K562 (cell line): ENCODE results near the gene KCNQ2. TPM values are rescaled to one million over a fixed set of nuclear protein-coding genes. Genes with fewer than 3 reads are reported as not detected.

Experiments used
- ATAC-seq: fragments of 200-7000 bp; cut with Tn5 transposase; 3 replicates; pipeline ENCODE4 v1.9.1; 2020; ENCODE audit warnings: moderate library complexity
- BruUV-seq: library from RNA; stranded (reverse); fragments of 400-500 nt; replicated peaks from 2 replicates; lab custom pipeline; 2021; lab: Mats Ljungman, UMichigan
- CTCF ChIA-PET: fragments of 300-600 bp; formaldehyde crosslinking; extraction: SDS; loops from one replicate; lab custom pipeline; 2021; ENCODE audit warnings: low intra/inter-chr PET ratio; lab: Yijun Ruan, JAX
- POLR2A ChIA-PET: fragments of 300-600, 350-650 bp; sonication (Branson Sonifier 250); formaldehyde crosslinking; extraction: SDS; loops from one replicate; lab custom pipeline; 2021; ENCODE audit warnings: antibody characterized with exemption, inconsistent platforms; lab: Yijun Ruan, JAX
- DNase-seq, 4 experiments: peaks; one replicate each; pipeline versions ENCODE4 v3.0.0 to v3.0.0-alpha.2; 2011 to 2018; ENCODE audit warnings: low spot score in 3 of 4, mixed read lengths in 3 of 4; ENCODE audit errors: extremely low read depth in 1 of 4
- FAIRE-seq: peaks from 2 replicates; lab custom pipeline; 2011; peaks lifted over from hg19 to GRCh38; lab: Jason Lieb, UNC
- H2AFZ ChIP-seq: 2 replicates; pipeline ENCODE4 v1.6.0; 2011; ENCODE audit warnings: low read depth, low read length, control low read depth, inconsistent platforms
- H3K27ac ChIP-seq: fragments of 200-600 bp; 3 replicates; pipeline ENCODE4 v1.8.0; 2011; ENCODE audit warnings: low read depth, mild to moderate bottlenecking, control low read depth, inconsistent platforms, low read length, moderate library complexity, mixed read lengths; ENCODE audit errors: extremely low read depth
- H3K27me3 ChIP-seq, 2 experiments: fragments of 300-600 bp in 1 of 2; 2 replicates in 1 of 2; 3 replicates in 1 of 2; pipeline versions ENCODE4 v1.6.0 to v1.8.0; 2011; ENCODE audit warnings: inconsistent platforms in 2 of 2, low read length in 2 of 2, mild to moderate bottlenecking in 1 of 2, mixed read lengths in 1 of 2, moderate library complexity in 1 of 2; ENCODE audit not compliant: control insufficient read depth in 2 of 2, insufficient read depth in 2 of 2
- H3K36me3 ChIP-seq: fragments of 300-600 bp; 3 replicates; pipeline ENCODE4 v1.8.0; 2011; ENCODE audit warnings: mild to moderate bottlenecking, low read length, inconsistent platforms; ENCODE audit not compliant: control insufficient read depth, insufficient read depth
- H3K4me1 ChIP-seq, 2 experiments: fragments of 200-600 bp in 1 of 2; replicated peaks in 1 of 2; 2 replicates in 1 of 2; 3 replicates in 1 of 2; pipeline versions ENCODE4 v1.5.1 to v1.8.0; 2011; ENCODE audit warnings: inconsistent platforms in 2 of 2, low read length in 2 of 2, mild to moderate bottlenecking in 1 of 2, mixed read lengths in 1 of 2, moderate library complexity in 1 of 2; ENCODE audit not compliant: control insufficient read depth in 2 of 2, insufficient read depth in 2 of 2
- H3K4me2 ChIP-seq: 2 replicates; pipeline ENCODE4 v1.6.1; 2011; ENCODE audit warnings: low read length, control low read depth, inconsistent platforms, mixed read lengths; ENCODE audit not compliant: insufficient read depth
- H3K4me3 ChIP-seq: fragments of 200-600 bp; sonication (generic), shearing (Covaris generic); 2 replicates; pipeline ENCODE4 v1.5.1; 2016; ENCODE audit warnings: control low read depth, inconsistent platforms
- H3K79me2 ChIP-seq: fragments of 200-600 bp; 3 replicates; pipeline ENCODE4 v1.8.0; 2011; ENCODE audit warnings: low read length, inconsistent platforms; ENCODE audit not compliant: control insufficient read depth, insufficient read depth
- H3K9ac ChIP-seq, 2 experiments: 2 replicates each; pipeline versions ENCODE4 v1.6.0 to v1.6.1; 2011; ENCODE audit warnings: low read depth in 2 of 2, low read length in 2 of 2, control low read depth in 1 of 2, inconsistent platforms in 1 of 2, mild to moderate bottlenecking in 1 of 2, mixed read lengths in 1 of 2; ENCODE audit not compliant: insufficient read depth in 1 of 2
- H3K9me1 ChIP-seq: one replicate; pipeline ENCODE4 v1.6.0; 2011; ENCODE audit warnings: inconsistent platforms, mild to moderate bottlenecking, low read length, moderate library complexity; ENCODE audit not compliant: control insufficient read depth, insufficient read depth
- H3K9me3 ChIP-seq: replicated peaks from 2 replicates; pipeline ENCODE4 v1.5.1; 2011; ENCODE audit warnings: low read depth, low read length, inconsistent platforms; ENCODE audit not compliant: control insufficient read depth, insufficient read depth
- H4K20me1 ChIP-seq: replicated peaks from 2 replicates; pipeline ENCODE4 v1.6.1; 2011; ENCODE audit warnings: low read length, inconsistent platforms, mixed read lengths; ENCODE audit not compliant: control insufficient read depth, insufficient read depth
- NFYB ChIP-seq: IDR thresholded peaks from 2 replicates; pipeline ENCODE4 v1.6.1; 2011; ENCODE audit warnings: mild to moderate bottlenecking, moderate library complexity; ENCODE audit not compliant: insufficient read length; ENCODE audit errors: extremely low read depth
- SMARCA5 ChIP-seq: fragments of 450-650 bp; IDR thresholded peaks from 2 replicates; pipeline ENCODE4 v1.6.1; 2016
- UBTF ChIP-seq, 2 experiments: IDR thresholded peaks; 2 replicates each; pipeline ENCODE4 v1.6.1; 2012; ENCODE audit warnings: improper control_type of control experiment in 2 of 2, low read depth in 2 of 2, low read length in 2 of 2, borderline replicate concordance in 1 of 2
- ZNF124 ChIP-seq: sonication (generic); formaldehyde crosslinking; IDR thresholded peaks from 2 replicates; pipeline ENCODE4 v1.8.1; 2022; ENCODE audit warnings: missing genetic modification reagents
- WGBS: fragments of 100-300 bp; shearing (Covaris generic); methylation state at CpG from one replicate; pipeline ENCODE4 v1.1.6; 2016; ENCODE audit warnings: low coverage, mixed read lengths; ENCODE audit not compliant: insufficient coverage; ENCODE audit errors: missing lambda C conversion rate; 5-methylcytosine and 5-hydroxymethylcytosine counted together
- in situ Hi-C: fragments of 300-500 bp; cut with MboI; formaldehyde crosslinking; loops from 4 replicates; pipeline ENCODE4 v1.15.0; 2018; ENCODE audit warnings: inconsistent platforms, mixed read lengths
- intact Hi-C: fragments of 100-400 bp; cut with micrococcal nuclease; formaldehyde crosslinking; loops from 2 replicates; pipeline ENCODE4 v1.14.2; 2022
- polyA plus RNA-seq, 8 experiments: library from polyadenylated mRNA; depleted of rRNA in 4 of 8; stranded (reverse) in 5 of 8; unstranded in 3 of 8; fragments of >200 nt; fragmentation: Nextera tagmentation in 2 of 8; fragmentation: Illumina TruSeq in 1 of 8; extraction: Ambion mirVana in 2 of 8; extraction: Trizol in 1 of 8; gene quantifications; 2 replicates each; pipeline versions ENCODE4 v1.2.1 to v1.2.3, GENCODE V29; 2011 to 2014; ENCODE audit warnings: inconsistent platforms in 1 of 8, missing spikeins in 1 of 8
- total RNA-seq, 7 experiments: library from RNA; depleted of rRNA in 6 of 7; stranded (reverse); fragments of >200 nt in 6 of 7; fragmentation: Illumina TruSeq in 2 of 7; extraction: Trizol in 2 of 7; gene quantifications; 2 replicates each; pipeline versions ENCODE4 v1.2.1 to v1.2.3, GENCODE V29; 2011 to 2021; ENCODE audit warnings: low replicate concordance in 1 of 7
- TF ChIP-seq, protein P1 (sequence below): sonication (generic); formaldehyde crosslinking; IDR thresholded peaks from 2 replicates; pipeline ENCODE4 v1.8.0; 2022; ENCODE audit warnings: missing genetic modification reagents, mild to moderate bottlenecking, borderline replicate concordance

KCNQ2 gene
- total and polyA plus RNA-seq, 9 of the 15 experiments (the other 6 are each of a cell fraction or from before 2014, with no cell fraction given), result 0.13 to 0.16 TPM; not detected in 7

- Histone ChIP-seq H2AFZ (no peak overlapping the region), H3K27ac (no peak overlapping the region), H3K4me2 (no peak overlapping the region), H3K9ac (no peak overlapping the region), H3K27me3 (peaks cover 65 to 95% of the 10 kb centered on the region in 2 experiments; a peak in 4 of 5 replicates), H3K79me2 (no peaks in the 10 kb centered on the region), H4K20me1 (no peaks in the 10 kb centered on the region; the same call in none of the 2 replicates), H3K36me3 (no peaks in the 10 kb centered on the region), H3K9me1 (no peaks in the 10 kb centered on the region), H3K9me3 (no peaks in the 10 kb centered on the region), H3K4me1 (peaks cover 0 to 58% of the 10 kb centered on the region in 2 experiments; a peak in 1 of 5 replicates), H3K4me3 (no peak overlapping the region)
- WGBS, result 1% methylated on average over 24 of the region's 25 CpGs
- no TSS peak for BruUV-seq
- TF ChIP-seq UBTF (IDR thresholded peaks at IDR 0.05; ENCODE audit: borderline replicate concordance in 1 of 2, low read depth in 2 of 2, low read length in 2 of 2) (0 out of 4 replicates have a peak, but pooled peaks of 1 of the 2 experiments have one; percentile 40), ZNF124 (CRISPR knock-in tag) (no peak), NFYB (no peak), SMARCA5 (no peak)
- TF ChIP-seq, protein P1, sequence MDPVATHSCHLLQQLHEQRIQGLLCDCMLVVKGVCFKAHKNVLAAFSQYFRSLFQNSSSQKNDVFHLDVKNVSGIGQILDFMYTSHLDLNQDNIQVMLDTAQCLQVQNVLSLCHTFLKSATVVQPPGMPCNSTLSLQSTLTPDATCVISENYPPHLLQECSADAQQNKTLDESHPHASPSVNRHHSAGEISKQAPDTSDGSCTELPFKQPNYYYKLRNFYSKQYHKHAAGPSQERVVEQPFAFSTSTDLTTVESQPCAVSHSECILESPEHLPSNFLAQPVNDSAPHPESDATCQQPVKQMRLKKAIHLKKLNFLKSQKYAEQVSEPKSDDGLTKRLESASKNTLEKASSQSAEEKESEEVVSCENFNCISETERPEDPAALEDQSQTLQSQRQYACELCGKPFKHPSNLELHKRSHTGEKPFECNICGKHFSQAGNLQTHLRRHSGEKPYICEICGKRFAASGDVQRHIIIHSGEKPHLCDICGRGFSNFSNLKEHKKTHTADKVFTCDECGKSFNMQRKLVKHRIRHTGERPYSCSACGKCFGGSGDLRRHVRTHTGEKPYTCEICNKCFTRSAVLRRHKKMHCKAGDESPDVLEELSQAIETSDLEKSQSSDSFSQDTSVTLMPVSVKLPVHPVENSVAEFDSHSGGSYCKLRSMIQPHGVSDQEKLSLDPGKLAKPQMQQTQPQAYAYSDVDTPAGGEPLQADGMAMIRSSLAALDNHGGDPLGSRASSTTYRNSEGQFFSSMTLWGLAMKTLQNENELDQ (CRISPR knock-in tag), result no peak
- ATAC-seq (no peak), FAIRE-seq (no peak), DNase-seq (no peak)
- intact Hi-C loops, result no loop called here
- in situ Hi-C loops, result no loop called here
- ChIA-PET POLR2A (interaction anchor here (0.7 kb wide), 2 partner anchors 10 to 471 kb away, joined by 3 read pairs; no protein-coding TSS in a partner anchor), CTCF (no interaction called here)
These were observed 55.2 kb downstream of the KCNQ2 start for GRCh38 chr20:63417097-63417737.
